Chondrocyte (in vitro differentiated cells): ENCODE results near the gene KRT82. TPM values are rescaled to one million over a fixed set of nuclear protein-coding genes. Genes with fewer than 3 reads are reported as not detected.

ENCODE experiments used
- DNase-seq: peaks from one replicate; pipeline ENCODE4 v3.0.0; 2021; ENCODE audit warnings: mixed read lengths, low spot score
- H3K27ac Mint-ChIP-seq: one replicate; pipeline ENCODE4 v1.8.0; 2021; ENCODE audit warnings: mild to moderate bottlenecking, moderate library complexity, mixed read lengths; ENCODE audit not compliant: unreplicated experiment
- H3K27me3 Mint-ChIP-seq: 2 replicates; pipeline ENCODE4 v1.8.0; 2021; ENCODE audit warnings: low read depth, mixed read lengths
- H3K36me3 Mint-ChIP-seq: 2 replicates; pipeline ENCODE4 v1.8.0; 2021; ENCODE audit warnings: low read depth, mixed read lengths
- H3K4me1 Mint-ChIP-seq: 2 replicates; pipeline ENCODE4 v1.8.0; 2021; ENCODE audit warnings: low read depth, mild to moderate bottlenecking, mixed read lengths
- H3K4me3 Mint-ChIP-seq: one replicate; pipeline ENCODE4 v1.8.0; 2021; ENCODE audit warnings: mild to moderate bottlenecking, moderate library complexity, mixed read lengths; ENCODE audit not compliant: unreplicated experiment
- H3K9me3 Mint-ChIP-seq: 2 replicates; pipeline ENCODE4 v1.8.0; 2021; ENCODE audit warnings: low read depth, mixed read lengths
- CTCF ChIP-seq: fragments of 200-600 bp; sonication (generic); IDR thresholded peaks from 2 replicates; pipeline ENCODE4 v1.5.0; 2021; ENCODE audit warnings: antibody characterized with exemption, mild to moderate bottlenecking, moderate library complexity
- total RNA-seq: library from RNA; stranded (reverse); gene quantifications from 3 replicates; pipeline ENCODE4 v1.2.1, GENCODE V29; 2021

Gene KRT82
- total RNA-seq, 1 donor from 2014 or later = not detected

GRCh38 chr12:52400906-52401305 lies 5.2 kb downstream of the KRT82 start:
- no peak overlapping the region for H3K27ac Mint-ChIP-seq
- no peaks in the 10 kb centered on the region for H3K9me3 Mint-ChIP-seq
- TF ChIP-seq CTCF = no peak
- no peak overlapping the region for H3K4me3 Mint-ChIP-seq
- H3K27me3 Mint-ChIP-seq = peaks cover 42% of the 10 kb centered on the region
- no peaks in the 10 kb centered on the region for H3K4me1 Mint-ChIP-seq
- no peaks in the 10 kb centered on the region for H3K36me3 Mint-ChIP-seq
- DNase-seq = no peak

GRCh38 chr12:52399756-52400155 lies 6.4 kb downstream of the KRT82 start:
- no peak for DNase-seq
- Mint-ChIP-seq H3K27me3 (peaks cover 42% of the 10 kb centered on the region), H3K36me3 (no peaks in the 10 kb centered on the region), H3K4me1 (no peaks in the 10 kb centered on the region), H3K4me3 (no peak overlapping the region), H3K27ac (no peak overlapping the region), H3K9me3 (no peaks in the 10 kb centered on the region)
- TF ChIP-seq CTCF = no peak

DNA sequence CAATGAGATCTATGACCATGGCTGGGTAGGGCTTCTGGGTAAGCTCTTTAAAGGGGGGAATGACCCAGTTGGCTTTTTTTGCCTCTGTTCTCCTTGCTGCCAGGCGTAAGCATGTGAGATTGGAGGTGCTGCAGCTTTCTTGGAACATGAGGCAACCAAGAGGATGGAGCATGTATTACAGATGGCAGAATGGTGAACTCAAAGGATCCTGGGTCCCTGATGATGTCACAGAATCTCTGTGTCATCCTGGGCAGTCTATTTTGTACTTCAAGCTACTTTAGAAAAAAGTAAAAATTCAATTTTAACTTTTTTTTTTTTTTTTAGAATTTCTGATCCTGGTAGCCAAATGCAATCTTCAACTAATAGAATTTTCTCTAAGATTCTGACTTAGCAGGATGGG lies 8.0 kb downstream of the KRT82 start:
- H3K4me3 Mint-ChIP-seq = no peak overlapping the region
- no peak for TF ChIP-seq CTCF
- no peak overlapping the region for H3K27ac Mint-ChIP-seq
- no peaks in the 10 kb centered on the region for H3K4me1 Mint-ChIP-seq
- H3K36me3 Mint-ChIP-seq = no peaks in the 10 kb centered on the region
- H3K9me3 Mint-ChIP-seq = no peaks in the 10 kb centered on the region
- DNase-seq = no peak
- H3K27me3 Mint-ChIP-seq = peaks cover 44% of the 10 kb centered on the region

DNA sequence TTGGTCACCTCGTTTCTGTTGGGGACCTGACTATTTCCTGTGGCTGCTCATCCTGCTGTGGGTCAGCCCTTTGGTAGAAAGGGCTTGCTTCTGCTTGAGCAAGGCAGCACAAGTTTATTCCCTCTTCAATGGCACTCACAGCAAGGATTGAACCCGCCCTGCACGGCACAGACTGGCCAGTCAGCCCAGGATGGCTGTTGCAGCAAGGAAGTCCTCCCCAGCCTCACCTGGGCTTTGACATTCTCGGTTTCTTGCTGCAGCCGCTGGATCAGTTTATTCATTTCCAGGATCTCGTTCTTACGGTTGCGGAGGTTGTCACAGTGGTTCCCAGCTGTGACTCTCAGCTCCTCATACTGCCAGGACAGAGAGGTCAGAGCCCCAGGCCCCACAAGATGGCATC lies 9.5 kb downstream of the KRT82 start:
- Mint-ChIP-seq H3K4me3 (no peak overlapping the region), H3K27me3 (peaks cover 35% of the 10 kb centered on the region), H3K9me3 (no peaks in the 10 kb centered on the region), H3K36me3 (no peaks in the 10 kb centered on the region), H3K27ac (no peak overlapping the region), H3K4me1 (peaks cover 2% of the 10 kb centered on the region)
- no peak for TF ChIP-seq CTCF
- DNase-seq = no peak

GRCh38 chr12:52395761-52396434 lies 10.2 kb downstream of the KRT82 start:
- Mint-ChIP-seq H3K4me1 (peaks cover 9% of the 10 kb centered on the region), H3K36me3 (no peaks in the 10 kb centered on the region), H3K27me3 (peaks cover 35% of the 10 kb centered on the region), H3K4me3 (no peak overlapping the region), H3K9me3 (no peaks in the 10 kb centered on the region), H3K27ac (no peak overlapping the region)
- TF ChIP-seq CTCF = peak; percentile 50
- no peak for DNase-seq
